GM12864 (cell line): ENCODE data around the gene RELL2.

ENCODE experiments used
- DNase-seq: peaks from one replicate; pipeline ENCODE4 v3.0.0-alpha.2; 2011; ENCODE audit warnings: low read depth
- H3K4me3 ChIP-seq: 2 replicates; pipeline ENCODE4 v1.5.1; 2011; ENCODE audit warnings: mild to moderate bottlenecking, low read depth, low read length, control low read depth
- TF ChIP-seq, protein P1 (sequence below): IDR thresholded peaks from 2 replicates; pipeline ENCODE4 v1.5.1; 2011; ENCODE audit warnings: low read depth, mild to moderate bottlenecking, moderate library complexity, low read length, control low read depth, inconsistent platforms; ENCODE audit errors: missing control alignments

Gene RELL2

DNA sequence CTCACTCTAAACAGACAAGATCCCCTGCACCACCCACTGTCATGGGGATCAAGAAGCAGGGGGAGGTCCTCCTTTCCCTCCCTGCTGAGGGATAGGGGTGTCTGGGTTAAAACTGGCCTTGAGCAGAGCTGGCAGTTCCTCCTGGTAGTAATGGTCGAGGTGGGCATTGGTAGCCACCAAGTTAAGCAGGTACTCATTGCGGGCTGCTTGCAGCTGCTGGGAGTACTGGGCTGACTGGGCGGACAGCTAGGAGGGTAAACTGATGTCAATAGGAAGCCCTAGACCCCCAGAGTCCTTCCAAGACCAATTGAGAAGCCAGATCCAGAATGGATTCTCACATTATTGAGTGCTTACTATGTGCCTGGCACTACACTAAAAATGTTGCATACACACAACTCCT is 11.1 kb downstream of the RELL2 start:
- no peak overlapping the region for H3K4me3 ChIP-seq
- TF ChIP-seq, protein P1, sequence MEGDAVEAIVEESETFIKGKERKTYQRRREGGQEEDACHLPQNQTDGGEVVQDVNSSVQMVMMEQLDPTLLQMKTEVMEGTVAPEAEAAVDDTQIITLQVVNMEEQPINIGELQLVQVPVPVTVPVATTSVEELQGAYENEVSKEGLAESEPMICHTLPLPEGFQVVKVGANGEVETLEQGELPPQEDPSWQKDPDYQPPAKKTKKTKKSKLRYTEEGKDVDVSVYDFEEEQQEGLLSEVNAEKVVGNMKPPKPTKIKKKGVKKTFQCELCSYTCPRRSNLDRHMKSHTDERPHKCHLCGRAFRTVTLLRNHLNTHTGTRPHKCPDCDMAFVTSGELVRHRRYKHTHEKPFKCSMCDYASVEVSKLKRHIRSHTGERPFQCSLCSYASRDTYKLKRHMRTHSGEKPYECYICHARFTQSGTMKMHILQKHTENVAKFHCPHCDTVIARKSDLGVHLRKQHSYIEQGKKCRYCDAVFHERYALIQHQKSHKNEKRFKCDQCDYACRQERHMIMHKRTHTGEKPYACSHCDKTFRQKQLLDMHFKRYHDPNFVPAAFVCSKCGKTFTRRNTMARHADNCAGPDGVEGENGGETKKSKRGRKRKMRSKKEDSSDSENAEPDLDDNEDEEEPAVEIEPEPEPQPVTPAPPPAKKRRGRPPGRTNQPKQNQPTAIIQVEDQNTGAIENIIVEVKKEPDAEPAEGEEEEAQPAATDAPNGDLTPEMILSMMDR = no peak
- no peak for DNase-seq

DNA sequence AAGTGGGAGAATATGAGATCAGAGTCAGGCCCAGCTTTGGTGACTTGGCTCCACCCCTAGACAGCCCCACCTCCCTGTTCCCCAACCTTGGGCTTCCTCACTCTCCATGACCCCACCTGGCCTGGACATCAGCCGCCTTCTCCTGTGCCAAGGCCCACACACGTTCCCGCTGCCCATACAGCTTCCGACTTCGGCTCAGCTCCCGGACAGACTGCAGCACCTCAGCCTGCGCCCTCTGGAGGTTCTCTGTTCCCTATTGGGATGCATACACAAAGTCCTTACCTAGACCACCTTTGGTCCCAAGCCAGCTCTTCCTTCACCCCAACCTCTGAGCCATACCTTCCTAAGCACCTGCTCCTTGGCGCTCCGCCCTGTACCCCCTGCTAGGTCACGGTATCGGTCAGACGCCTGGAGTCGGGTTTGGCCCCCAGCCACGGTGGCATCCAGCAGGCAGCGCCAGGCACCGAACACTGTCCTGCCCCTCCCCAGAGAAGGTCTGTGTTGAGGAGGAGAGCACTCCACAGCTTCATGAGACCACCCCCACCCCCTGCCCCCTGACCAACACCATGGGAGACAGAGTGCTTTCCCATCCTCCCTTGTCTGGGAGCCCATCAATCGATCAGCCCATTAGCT is 12.4 kb downstream of the RELL2 start:
- no peak overlapping the region for H3K4me3 ChIP-seq
- TF ChIP-seq, protein P1 = no peak
- DNase-seq = no peak

DNA sequence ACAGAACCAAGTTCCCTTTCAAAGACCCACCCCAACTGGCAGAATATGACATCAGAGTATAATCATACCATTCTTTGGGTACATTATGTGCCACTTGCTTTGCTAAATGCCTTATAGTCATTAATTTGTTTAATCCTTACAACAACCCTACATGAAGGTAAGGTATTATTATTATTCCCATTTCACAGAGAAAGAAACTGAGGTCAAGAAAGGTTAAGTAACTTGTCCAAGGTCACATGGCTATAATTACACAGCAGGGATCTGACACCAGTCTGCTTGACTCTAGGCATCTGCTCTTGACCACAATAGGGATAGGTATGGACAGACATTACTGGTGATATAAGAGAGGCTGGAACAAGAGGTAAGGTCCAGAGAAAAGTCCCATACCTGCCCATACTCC is 13.2 kb downstream of the RELL2 start:
- no peak for DNase-seq
- TF ChIP-seq, protein P1 = no peak
- no peak overlapping the region for H3K4me3 ChIP-seq

DNA sequence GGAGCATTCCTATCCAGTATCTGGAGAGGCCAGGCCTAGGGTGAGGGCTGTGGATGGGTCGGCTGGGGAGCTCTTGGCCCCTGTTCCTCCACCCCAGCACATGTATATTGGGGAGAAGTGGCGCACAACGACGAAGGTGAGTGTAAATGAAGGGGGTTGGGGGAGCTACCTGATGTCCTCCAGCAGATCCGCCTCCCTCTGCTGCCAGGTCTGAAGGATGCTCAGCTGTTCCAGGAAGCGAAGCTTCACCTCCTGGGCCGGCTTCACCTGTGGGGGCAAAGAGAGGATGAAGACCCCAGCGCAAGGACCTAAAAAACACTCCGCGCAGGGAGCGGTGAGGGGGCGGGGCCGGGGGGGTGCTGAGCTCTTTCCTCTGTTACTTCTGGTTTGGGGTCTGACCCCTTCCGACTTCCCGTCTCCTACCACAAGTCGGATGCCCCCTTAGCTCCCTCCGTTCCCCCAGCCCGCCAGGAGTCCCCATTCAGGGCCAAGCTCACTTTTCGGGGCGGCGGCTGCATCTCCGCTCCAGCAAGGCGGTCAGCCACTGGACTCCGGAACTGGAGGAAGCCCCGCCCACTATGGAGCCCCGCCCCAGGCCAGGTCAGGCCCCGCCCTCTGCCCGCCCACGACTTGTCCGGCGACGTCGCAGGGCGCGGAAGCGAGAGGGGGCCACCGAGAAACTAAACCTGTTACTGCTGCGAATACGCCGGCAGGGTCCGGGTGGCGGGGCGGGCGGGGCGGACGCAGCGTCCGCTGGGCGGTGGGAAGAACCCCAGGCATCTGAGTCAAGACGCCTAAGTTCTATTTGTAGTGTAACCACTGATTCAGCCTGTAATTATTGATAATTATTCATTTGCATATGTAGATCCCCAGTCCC is 14.3 kb downstream of the RELL2 start, which contains the start of gene FCHSD1:
TSS of gene FCHSD1 (minus strand) at position 568 of the 877 bp plus-strand sequence. CDS start at position 518, 50 bp downstream.
- TF ChIP-seq, protein P1 = no peak
- peak; percentile 43 for DNase-seq
- H3K4me3 ChIP-seq = peak within 1 kb of the TSS; percentile 68

DNA sequence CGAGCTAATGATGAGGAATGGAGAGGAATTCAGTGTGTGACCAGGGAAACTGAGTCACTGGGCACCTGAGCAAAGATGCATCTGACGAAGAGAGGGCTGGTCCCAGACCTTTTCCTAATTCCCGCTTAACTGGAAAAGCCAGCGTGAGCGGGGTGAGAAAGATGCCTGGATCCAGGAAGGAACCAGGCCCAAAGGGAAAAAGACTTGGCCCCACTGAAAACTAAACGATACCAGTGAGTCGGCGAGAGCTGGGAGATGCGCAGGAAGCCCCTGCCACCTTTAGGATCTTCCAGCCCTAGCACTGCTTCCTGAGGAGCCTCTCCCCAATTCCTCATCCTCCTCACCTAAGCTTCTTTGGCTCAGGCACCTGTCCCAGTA is 14.9 kb downstream of the RELL2 start:
- TF ChIP-seq, protein P1 = no peak
- H3K4me3 ChIP-seq = peak overlapping the region; percentile 68
- DNase-seq = no peak

DNA sequence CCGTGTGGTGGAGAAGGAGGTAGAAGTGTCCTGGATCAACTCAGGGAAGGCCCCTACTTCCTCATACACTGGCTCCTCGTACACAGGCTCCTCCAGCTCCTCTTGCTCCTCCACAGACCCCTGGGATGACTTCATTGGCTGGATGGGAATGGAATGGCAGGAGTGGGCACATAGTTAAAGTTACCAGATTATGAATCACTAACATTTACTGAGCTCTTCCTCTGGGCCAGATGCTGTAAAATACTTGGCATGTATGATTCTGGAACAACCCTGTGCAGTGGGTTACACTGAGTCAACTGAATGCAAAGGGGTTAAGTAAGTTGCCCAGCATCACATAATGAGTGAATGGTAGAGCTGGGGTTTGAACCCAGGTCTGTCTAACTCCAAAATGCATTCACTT is 17.5 kb downstream of the RELL2 start:
- TF ChIP-seq, protein P1 = no peak
- DNase-seq = no peak
- H3K4me3 ChIP-seq = no peak overlapping the region
